ENCODE measurements around the gene SPDYE17. TPM values are rescaled to one million over a fixed set of nuclear protein-coding genes. Genes with fewer than 3 reads are reported as not detected.
"Not testable (repeated sequence)": the region's sequence is repeated elsewhere in the genome, so short reads cannot be mapped to it uniquely, and the experiment has no call there.

Gene SPDYE17
- polyA plus RNA-seq, 4 donors, result not detected

DNA sequence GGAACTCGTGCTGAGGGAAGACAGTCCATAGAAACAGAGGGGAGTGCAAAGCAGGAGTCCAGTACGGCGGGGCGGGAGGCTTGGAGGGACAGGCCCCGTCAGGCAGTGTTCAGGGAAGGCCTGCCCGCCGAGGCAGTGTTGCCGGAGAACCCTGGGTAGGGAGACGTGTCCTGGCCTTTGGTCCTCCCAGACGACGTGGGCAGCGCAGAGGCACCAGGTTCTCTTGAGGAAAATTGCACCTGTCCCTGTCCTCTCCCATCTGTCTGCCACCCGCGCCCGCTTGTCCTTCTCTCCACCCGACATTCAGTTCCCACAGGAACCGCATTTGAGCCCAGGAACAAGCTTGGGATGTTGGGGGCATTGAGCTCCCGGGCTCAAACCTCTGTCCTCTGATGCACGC lies 38.3 kb downstream of the SPDYE17 start:
- H3K9me3 ChIP-seq (ENCODE audit: control insufficient read depth in 2 of 2, insufficient read depth in 1 of 2, low read depth in 1 of 2, low read length in 1 of 2); FAIRE-seq; DNase-seq; H3K27me3 ChIP-seq (ENCODE audit: control insufficient read depth in 3 of 3, insufficient read depth in 3 of 3, low read length in 3 of 3); H3K4me3 ChIP-seq (ENCODE audit: low read depth in 1 of 3, low read length in 3 of 3); H3K27ac ChIP-seq (ENCODE audit: low read depth in 1 of 3, low read length in 2 of 3); H3K4me1 ChIP-seq (ENCODE audit: control insufficient read depth in 3 of 3, insufficient read depth in 2 of 3, low read depth in 1 of 3, low read length in 2 of 3): not testable (repeated sequence)
- WGBS, 3 donors, result 88 to 91% (median 89%) methylated on average over 13 to 19 of the region's 19 CpGs
- peaks cover 0 to 15% (median 0%) of the 10 kb centered on the region in 3 donors for H3K36me3 ChIP-seq (ENCODE audit: control insufficient read depth in 3 of 3, insufficient read depth in 2 of 3, low read depth in 1 of 3, low read length in 3 of 3)

DNA sequence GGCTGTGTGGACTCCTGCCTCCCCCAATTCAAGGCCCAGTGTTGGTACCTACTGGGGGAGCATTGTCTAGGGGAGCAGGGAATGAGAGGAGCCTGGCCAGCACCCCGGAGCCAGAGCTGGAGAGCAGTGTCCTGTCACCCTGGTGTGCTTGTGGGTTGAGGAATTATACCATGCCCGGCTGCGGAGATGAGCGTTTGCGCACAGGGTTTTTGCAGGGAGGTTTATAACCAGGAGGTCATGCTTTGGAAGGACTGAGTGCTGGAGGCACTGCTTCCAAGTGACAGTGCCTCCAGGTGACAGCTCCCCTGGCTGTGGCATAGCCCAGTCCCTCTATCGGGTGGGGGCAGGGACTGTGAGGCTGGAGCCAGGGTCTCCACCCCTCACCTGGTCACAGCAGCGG lies 39.3 kb downstream of the SPDYE17 start:
- H3K27ac ChIP-seq (ENCODE audit: low read depth in 1 of 3, low read length in 2 of 3); H3K9me3 ChIP-seq (ENCODE audit: control insufficient read depth in 2 of 2, insufficient read depth in 1 of 2, low read depth in 1 of 2, low read length in 1 of 2); DNase-seq; H3K27me3 ChIP-seq (ENCODE audit: control insufficient read depth in 3 of 3, insufficient read depth in 3 of 3, low read length in 3 of 3); H3K4me3 ChIP-seq (ENCODE audit: low read depth in 1 of 3, low read length in 3 of 3); H3K4me1 ChIP-seq (ENCODE audit: control insufficient read depth in 3 of 3, insufficient read depth in 2 of 3, low read depth in 1 of 3, low read length in 2 of 3); FAIRE-seq: not testable (repeated sequence)
- peaks cover 0 to 13% (median 0%) of the 10 kb centered on the region in 3 donors for H3K36me3 ChIP-seq (ENCODE audit: control insufficient read depth in 3 of 3, insufficient read depth in 2 of 3, low read depth in 1 of 3, low read length in 3 of 3)
- WGBS, 3 donors, result 89 to 98% (median 91%) methylated on average over 4 to 5 of the region's 7 CpGs

DNA sequence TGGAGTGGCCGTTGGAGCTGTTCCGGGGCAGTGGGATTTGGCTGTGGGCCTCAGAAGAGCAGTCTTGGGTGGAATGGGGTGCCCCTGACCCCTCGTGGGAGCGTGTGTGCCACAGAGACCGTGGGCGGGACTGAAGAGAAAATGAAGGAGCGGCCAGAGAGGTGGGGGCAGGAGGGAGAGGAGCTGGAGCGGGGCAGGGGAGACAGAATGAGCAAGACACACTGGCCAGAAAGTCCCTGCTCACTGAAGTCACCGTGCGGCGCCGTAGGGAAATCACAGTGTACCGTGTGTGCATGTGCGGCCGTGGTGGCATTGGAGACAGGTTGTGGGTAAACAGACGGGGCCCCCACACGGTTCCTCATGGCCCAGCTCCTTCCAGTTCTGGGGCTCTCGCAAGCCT lies 40.0 kb downstream of the SPDYE17 start:
- H3K27me3 ChIP-seq (ENCODE audit: control insufficient read depth in 3 of 3, insufficient read depth in 3 of 3, low read length in 3 of 3); H3K27ac ChIP-seq (ENCODE audit: low read depth in 1 of 3, low read length in 2 of 3); H3K4me1 ChIP-seq (ENCODE audit: control insufficient read depth in 3 of 3, insufficient read depth in 2 of 3, low read depth in 1 of 3, low read length in 2 of 3); FAIRE-seq; H3K4me3 ChIP-seq (ENCODE audit: low read depth in 1 of 3, low read length in 3 of 3); H3K9me3 ChIP-seq (ENCODE audit: control insufficient read depth in 2 of 2, insufficient read depth in 1 of 2, low read depth in 1 of 2, low read length in 1 of 2); DNase-seq: not testable (repeated sequence)
- WGBS, 3 donors, result 84 to 86% (median 85%) methylated on average over 7 to 13 of the region's 18 CpGs
- peaks cover 0 to 10% (median 0%) of the 10 kb centered on the region in 3 donors for H3K36me3 ChIP-seq (ENCODE audit: control insufficient read depth in 3 of 3, insufficient read depth in 2 of 3, low read depth in 1 of 3, low read length in 3 of 3)

DNA sequence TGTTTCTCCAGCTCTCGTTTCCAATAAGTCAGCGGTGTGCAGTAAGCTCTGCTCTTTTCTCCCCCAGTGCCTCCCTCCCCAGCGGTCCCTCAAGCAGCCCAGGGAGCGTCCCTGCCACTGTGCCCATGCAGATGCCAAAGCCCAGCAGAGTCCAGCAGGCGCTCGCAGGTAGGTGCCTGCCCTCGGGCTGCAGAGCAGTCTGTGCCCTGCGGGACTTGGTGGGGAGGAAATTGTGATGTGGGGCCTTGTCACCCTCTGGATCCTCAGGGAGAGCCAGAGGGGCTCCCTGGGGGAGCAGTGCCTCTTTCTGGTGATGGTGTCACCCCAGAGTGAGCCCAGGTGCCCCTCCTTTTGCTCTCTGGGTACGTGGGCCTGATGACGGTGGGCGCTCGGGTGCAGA lies 42.0 kb downstream of the SPDYE17 start:
- FAIRE-seq; H3K9me3 ChIP-seq (ENCODE audit: control insufficient read depth in 2 of 2, insufficient read depth in 1 of 2, low read depth in 1 of 2, low read length in 1 of 2); DNase-seq; H3K4me1 ChIP-seq (ENCODE audit: control insufficient read depth in 3 of 3, insufficient read depth in 2 of 3, low read depth in 1 of 3, low read length in 2 of 3); H3K27me3 ChIP-seq (ENCODE audit: control insufficient read depth in 3 of 3, insufficient read depth in 3 of 3, low read length in 3 of 3); H3K4me3 ChIP-seq (ENCODE audit: low read depth in 1 of 3, low read length in 3 of 3); H3K27ac ChIP-seq (ENCODE audit: low read depth in 1 of 3, low read length in 2 of 3): not testable (repeated sequence)
- peaks cover 0 to 10% (median 0%) of the 10 kb centered on the region in 3 donors for H3K36me3 ChIP-seq (ENCODE audit: control insufficient read depth in 3 of 3, insufficient read depth in 2 of 3, low read depth in 1 of 3, low read length in 3 of 3)
- WGBS, 3 donors, result 89 to 95% (median 91%) methylated on average over 5 to 7 of the region's 12 CpGs

DNA sequence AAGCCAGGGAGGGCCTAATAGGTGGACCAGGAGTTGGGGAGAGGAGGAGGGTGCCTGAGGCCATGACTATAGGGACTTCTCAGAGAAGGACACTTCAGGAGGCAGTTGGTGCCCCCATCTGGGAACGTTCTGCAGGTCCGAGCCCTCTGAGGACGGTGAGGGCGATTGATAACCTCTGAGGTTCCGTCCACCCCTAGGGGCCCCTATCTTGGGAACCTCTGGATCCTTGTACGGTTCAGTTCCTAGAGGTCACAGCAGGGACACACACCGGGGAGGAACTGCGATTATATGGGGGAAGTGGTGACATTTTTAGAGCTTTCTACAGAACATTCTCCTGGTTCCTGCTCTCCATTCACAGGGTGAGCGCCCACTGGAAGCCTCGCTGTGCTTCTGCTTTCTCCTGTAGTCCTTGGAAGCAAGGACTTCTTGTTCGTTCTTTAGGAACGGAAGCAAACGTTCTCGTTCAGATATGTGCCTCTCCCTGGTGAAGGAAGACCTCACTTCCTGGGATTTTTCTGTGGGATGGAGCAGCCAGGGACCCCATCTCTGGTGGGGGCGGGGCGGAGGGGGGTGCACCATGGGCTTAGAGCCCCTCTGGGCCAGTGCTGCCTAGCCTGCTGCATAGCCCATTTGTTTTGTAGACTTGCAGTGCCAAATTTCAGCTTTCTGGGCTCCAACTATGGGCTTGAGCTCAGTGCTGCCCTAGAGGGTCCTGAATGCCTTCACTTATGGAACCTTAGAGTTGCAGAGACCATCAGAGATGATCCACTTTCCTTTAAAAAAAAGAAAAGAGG lies 46.0 kb downstream of the SPDYE17 start:
- WGBS, 3 donors, result 81 to 92% (median 82%) methylated on average over 7 to 11 of the region's 16 CpGs
- FAIRE-seq; DNase-seq; H3K27me3 ChIP-seq (ENCODE audit: control insufficient read depth in 3 of 3, insufficient read depth in 3 of 3, low read length in 3 of 3); H3K4me3 ChIP-seq (ENCODE audit: low read depth in 1 of 3, low read length in 3 of 3); H3K27ac ChIP-seq (ENCODE audit: low read depth in 1 of 3, low read length in 2 of 3); H3K36me3 ChIP-seq (ENCODE audit: control insufficient read depth in 3 of 3, insufficient read depth in 2 of 3, low read depth in 1 of 3, low read length in 3 of 3); H3K4me1 ChIP-seq (ENCODE audit: control insufficient read depth in 3 of 3, insufficient read depth in 2 of 3, low read depth in 1 of 3, low read length in 2 of 3); H3K9me3 ChIP-seq (ENCODE audit: control insufficient read depth in 2 of 2, insufficient read depth in 1 of 2, low read depth in 1 of 2, low read length in 1 of 2): not testable (repeated sequence)

DNA sequence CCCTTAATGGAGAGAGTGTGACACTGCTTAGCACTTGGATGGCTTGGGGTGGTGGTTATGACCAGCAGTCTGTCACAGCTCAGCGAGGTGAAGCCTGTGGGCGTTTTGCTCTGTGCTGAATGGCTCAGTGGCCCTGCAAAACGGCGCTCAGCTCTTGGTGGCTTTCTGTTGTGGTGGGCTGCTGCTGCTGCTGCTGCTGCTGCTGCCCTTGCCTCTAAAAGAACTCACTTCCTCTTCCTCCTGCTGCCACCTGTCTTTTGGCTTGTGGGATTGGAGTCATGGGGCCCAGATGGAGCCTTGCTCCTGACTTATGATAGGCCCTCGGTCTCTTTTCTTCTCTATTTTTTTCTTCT lies 47.4 kb downstream of the SPDYE17 start:
- FAIRE-seq; H3K27ac ChIP-seq (ENCODE audit: low read depth in 1 of 3, low read length in 2 of 3); H3K4me3 ChIP-seq (ENCODE audit: low read depth in 1 of 3, low read length in 3 of 3); H3K9me3 ChIP-seq (ENCODE audit: control insufficient read depth in 2 of 2, insufficient read depth in 1 of 2, low read depth in 1 of 2, low read length in 1 of 2); H3K4me1 ChIP-seq (ENCODE audit: control insufficient read depth in 3 of 3, insufficient read depth in 2 of 3, low read depth in 1 of 3, low read length in 2 of 3); H3K27me3 ChIP-seq (ENCODE audit: control insufficient read depth in 3 of 3, insufficient read depth in 3 of 3, low read length in 3 of 3); DNase-seq: not testable (repeated sequence)
- WGBS, 3 donors, result 20% methylated on average over 2 of the region's 5 CpGs; no CpG with 5 or more reads in 2 of the 3 donors
- H3K36me3 ChIP-seq (ENCODE audit: control insufficient read depth in 3 of 3, insufficient read depth in 2 of 3, low read depth in 1 of 3, low read length in 3 of 3), result peaks cover 0 to 12% (median 0%) of the 10 kb centered on the region in 3 donors

DNA sequence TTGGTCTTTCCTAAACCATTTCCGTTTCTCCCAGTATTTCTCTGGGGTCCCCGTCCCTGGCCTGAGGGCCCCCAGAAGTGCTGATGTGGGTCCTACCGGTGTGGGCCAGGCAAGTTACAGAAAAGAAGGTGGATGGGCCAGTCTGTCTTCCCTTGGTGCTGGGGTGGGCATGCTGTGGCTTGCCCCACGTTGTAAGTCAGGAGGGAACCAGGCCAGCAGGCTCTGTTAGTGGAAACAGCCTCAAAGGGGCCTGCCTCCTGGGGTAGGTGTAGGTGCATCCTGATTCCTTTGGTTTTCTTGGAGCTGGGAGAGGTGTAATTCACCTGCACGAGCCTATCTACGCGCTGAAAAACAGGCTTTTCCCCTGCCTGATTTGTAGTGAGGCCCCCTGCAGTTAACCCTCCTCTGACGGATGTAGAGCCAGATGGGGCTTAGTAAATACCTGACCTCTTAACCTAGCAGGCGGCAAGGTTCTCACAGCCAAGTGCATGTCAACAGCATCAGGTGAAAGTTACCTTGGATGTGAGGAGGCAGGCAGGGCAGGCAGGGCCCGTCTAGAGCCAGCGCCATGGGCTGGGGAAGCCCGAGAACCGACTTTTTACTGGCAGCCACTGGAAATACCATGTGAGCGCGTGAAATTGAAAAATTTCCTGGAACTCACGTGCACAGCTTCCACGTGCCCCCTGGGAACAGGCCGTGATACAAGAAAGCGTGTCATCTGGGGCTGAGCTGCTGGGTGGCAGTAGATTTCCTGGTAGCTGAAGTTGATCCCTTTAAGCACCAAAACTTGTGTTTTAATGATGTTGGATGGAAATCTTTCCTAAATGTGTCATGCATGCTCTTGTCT lies 48.0 kb downstream of the SPDYE17 start:
- WGBS, 3 donors, result 67% methylated on average over 1 of the region's 19 CpGs; no CpG with 5 or more reads in 2 of the 3 donors
- H3K9me3 ChIP-seq (ENCODE audit: control insufficient read depth in 2 of 2, insufficient read depth in 1 of 2, low read depth in 1 of 2, low read length in 1 of 2); H3K27me3 ChIP-seq (ENCODE audit: control insufficient read depth in 3 of 3, insufficient read depth in 3 of 3, low read length in 3 of 3); FAIRE-seq; H3K27ac ChIP-seq (ENCODE audit: low read depth in 1 of 3, low read length in 2 of 3); DNase-seq; H3K4me1 ChIP-seq (ENCODE audit: control insufficient read depth in 3 of 3, insufficient read depth in 2 of 3, low read depth in 1 of 3, low read length in 2 of 3); H3K4me3 ChIP-seq (ENCODE audit: low read depth in 1 of 3, low read length in 3 of 3): not testable (repeated sequence)
- peaks cover 0 to 12% (median 0%) of the 10 kb centered on the region in 3 donors for H3K36me3 ChIP-seq (ENCODE audit: control insufficient read depth in 3 of 3, insufficient read depth in 2 of 3, low read depth in 1 of 3, low read length in 3 of 3)

DNA sequence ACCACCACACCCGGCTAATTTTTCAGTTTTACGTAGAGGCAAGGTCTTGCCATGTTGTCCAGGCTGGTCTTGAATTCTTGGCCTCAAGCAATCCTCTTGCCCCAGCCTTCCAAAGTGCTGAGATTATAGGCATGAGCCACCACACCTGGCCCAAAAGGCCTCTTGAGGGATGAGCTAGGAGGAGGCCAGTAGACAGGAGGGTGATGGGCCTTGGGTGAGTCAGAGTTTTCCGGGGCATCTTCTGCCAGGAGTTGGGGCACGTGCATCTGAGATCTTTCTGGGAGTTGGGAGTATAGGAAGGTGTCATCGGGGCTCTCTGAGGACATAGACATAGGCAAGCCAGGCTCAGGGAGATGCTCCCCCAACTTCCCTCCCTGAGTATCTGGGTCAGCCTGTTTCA lies 48.8 kb downstream of the SPDYE17 start:
- not testable (repeated sequence) for H3K4me3 ChIP-seq (ENCODE audit: low read depth in 1 of 3, low read length in 3 of 3); DNase-seq; FAIRE-seq; H3K4me1 ChIP-seq (ENCODE audit: control insufficient read depth in 3 of 3, insufficient read depth in 2 of 3, low read depth in 1 of 3, low read length in 2 of 3); H3K27me3 ChIP-seq (ENCODE audit: control insufficient read depth in 3 of 3, insufficient read depth in 3 of 3, low read length in 3 of 3); H3K9me3 ChIP-seq (ENCODE audit: control insufficient read depth in 2 of 2, insufficient read depth in 1 of 2, low read depth in 1 of 2, low read length in 1 of 2); H3K27ac ChIP-seq (ENCODE audit: low read depth in 1 of 3, low read length in 2 of 3)
- peaks cover 0 to 15% (median 0%) of the 10 kb centered on the region in 3 donors for H3K36me3 ChIP-seq (ENCODE audit: control insufficient read depth in 3 of 3, insufficient read depth in 2 of 3, low read depth in 1 of 3, low read length in 3 of 3)
- 91 to 100% (median 100%) methylated on average over 1 to 2 of the region's 5 CpGs for WGBS, 3 donors

Measured in small intestine (tissue), 7 donors.